Measurements from ENCODE around the gene STARD6. TPM values are rescaled to one million over a fixed set of nuclear protein-coding genes. Genes with fewer than 3 reads are reported as not detected.

The STARD6 gene
- total and polyA plus RNA-seq, 2 donors (not counting 1 experiment from before 2014, with no cell fraction given) = 0.33 to 0.39 TPM

- no peak overlapping the region for H3K9ac ChIP-seq (ENCODE audit: insufficient read depth, low read length)
These were observed 63.4 kb downstream of the STARD6 start for GRCh38 chr18:54294274-54294673.

DNA sequence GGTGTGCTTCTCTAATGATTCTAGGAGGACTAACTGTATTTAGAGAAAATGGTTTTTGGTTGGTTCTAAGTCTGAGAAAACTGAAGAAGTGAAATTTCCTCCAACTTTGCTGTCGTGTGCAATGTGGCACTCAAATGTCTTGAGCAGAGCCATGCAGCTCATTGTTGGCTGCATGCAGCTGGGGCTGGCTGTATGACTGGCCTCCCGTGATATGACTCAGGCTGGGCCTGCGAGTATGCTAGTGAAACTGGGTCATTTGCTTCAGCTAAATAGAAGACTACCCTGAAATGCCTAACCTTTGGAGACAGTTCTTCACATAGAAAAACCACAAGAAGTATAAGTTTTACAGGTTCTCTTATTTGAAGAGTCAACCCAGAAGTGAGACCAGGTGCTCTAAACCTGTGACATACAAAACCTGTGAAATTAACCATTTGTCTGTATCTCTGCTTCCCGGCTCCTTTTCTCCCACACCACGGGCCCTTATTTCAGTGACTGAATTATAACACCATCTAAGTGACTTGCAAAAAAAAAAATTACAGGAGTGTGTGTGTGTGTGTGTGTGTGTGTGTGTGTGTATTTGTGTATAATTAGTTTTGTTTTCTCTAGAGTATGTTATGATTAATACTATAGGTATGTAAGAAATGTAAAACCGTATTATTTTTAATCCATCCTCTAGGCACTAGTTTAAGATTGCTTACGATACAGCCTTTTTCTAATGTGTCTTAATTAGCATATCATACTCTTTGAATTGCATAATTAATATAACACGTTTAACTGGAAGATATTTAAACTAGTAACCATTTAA, 72.5 kb downstream of the STARD6 start:
- no peak overlapping the region for H3K4me3 ChIP-seq (replicated peaks in 1 of 4; ENCODE audit: control extremely low read depth in 1 of 4, insufficient read depth in 1 of 4, low read depth in 3 of 4, low read length in 4 of 4)
- no peak overlapping the region for H3K9ac ChIP-seq (ENCODE audit: insufficient read depth, low read length)
- H3K9me3 ChIP-seq (ENCODE audit: control insufficient read depth, insufficient read depth, low read depth, low read length) = no peaks in the 10 kb centered on the region
- H3K79me2 ChIP-seq (ENCODE audit: control insufficient read depth, insufficient read depth, low read length) = no peaks in the 10 kb centered on the region
- no peaks in the 10 kb centered on the region for H3K4me1 ChIP-seq (ENCODE audit: control insufficient read depth, extremely low read depth, insufficient read depth, low read length)
- no peak for TF ChIP-seq CTCF (conservative IDR thresholded peaks at IDR 0.05 in 1 of 2, IDR thresholded peaks at IDR 0.05 in 1 of 2; ENCODE audit: low read depth in 1 of 2, low read length in 2 of 2)
- no peak for TF ChIP-seq EZH2 (IDR thresholded peaks at IDR 0.05; ENCODE audit: low read length, missing control alignments)
- DNase-seq (ENCODE audit: low read depth in 2 of 2) = peak; percentile 59 to 79
- no peak overlapping the region for H3K27ac ChIP-seq (ENCODE audit: insufficient read depth, low read length)
- no peak overlapping the region for H3K4me2 ChIP-seq (ENCODE audit: extremely low read depth, insufficient read depth, low read length)
- H2AFZ ChIP-seq (ENCODE audit: low read length) = no peak overlapping the region
- no peaks in the 10 kb centered on the region for H3K27me3 ChIP-seq (ENCODE audit: control insufficient read depth, insufficient read depth, low read length)
- H4K20me1 ChIP-seq (ENCODE audit: control insufficient read depth, extremely low read depth, insufficient read depth, low read length) = no peaks in the 10 kb centered on the region
- H3K36me3 ChIP-seq (ENCODE audit: control insufficient read depth, insufficient read depth, low read length) = peaks cover 4% of the 10 kb centered on the region

More at GRCh38 chr18:54294274-54294673, 63.4 kb downstream of the STARD6 start:
- DNase-seq (ENCODE audit: low read depth in 2 of 2) = no peak
- Histone ChIP-seq H3K27me3 (ENCODE audit: control insufficient read depth, insufficient read depth, low read length) (no peaks in the 10 kb centered on the region), H3K9me3 (ENCODE audit: control insufficient read depth, insufficient read depth, low read depth, low read length) (no peaks in the 10 kb centered on the region), H3K4me3 (replicated peaks in 1 of 4; ENCODE audit: control extremely low read depth in 1 of 4, insufficient read depth in 1 of 4, low read depth in 3 of 4, low read length in 4 of 4) (no peak overlapping the region), H4K20me1 (ENCODE audit: control insufficient read depth, extremely low read depth, insufficient read depth, low read length) (no peaks in the 10 kb centered on the region), H3K4me1 (ENCODE audit: control insufficient read depth, extremely low read depth, insufficient read depth, low read length) (no peaks in the 10 kb centered on the region), H3K4me2 (ENCODE audit: extremely low read depth, insufficient read depth, low read length) (no peak overlapping the region), H3K79me2 (ENCODE audit: control insufficient read depth, insufficient read depth, low read length) (no peaks in the 10 kb centered on the region), H3K36me3 (ENCODE audit: control insufficient read depth, insufficient read depth, low read length) (no peaks in the 10 kb centered on the region), H3K27ac (ENCODE audit: insufficient read depth, low read length) (no peak overlapping the region), H2AFZ (ENCODE audit: low read length) (no peak overlapping the region)
- no peak for TF ChIP-seq EZH2 (IDR thresholded peaks at IDR 0.05; ENCODE audit: low read length, missing control alignments)
- TF ChIP-seq CTCF (conservative IDR thresholded peaks at IDR 0.05 in 1 of 2, IDR thresholded peaks at IDR 0.05 in 1 of 2; ENCODE audit: low read depth in 1 of 2, low read length in 2 of 2) = no peak

- Histone ChIP-seq H3K9ac (ENCODE audit: insufficient read depth, low read length) (no peak overlapping the region), H3K79me2 (ENCODE audit: control insufficient read depth, insufficient read depth, low read length) (no peaks in the 10 kb centered on the region), H3K27me3 (ENCODE audit: control insufficient read depth, insufficient read depth, low read length) (no peaks in the 10 kb centered on the region), H3K4me2 (ENCODE audit: extremely low read depth, insufficient read depth, low read length) (no peak overlapping the region), H3K4me1 (ENCODE audit: control insufficient read depth, extremely low read depth, insufficient read depth, low read length) (no peaks in the 10 kb centered on the region), H3K36me3 (ENCODE audit: control insufficient read depth, insufficient read depth, low read length) (peaks cover 4% of the 10 kb centered on the region), H4K20me1 (ENCODE audit: control insufficient read depth, extremely low read depth, insufficient read depth, low read length) (no peaks in the 10 kb centered on the region), H3K27ac (ENCODE audit: insufficient read depth, low read length) (no peak overlapping the region), H2AFZ (ENCODE audit: low read length) (no peak overlapping the region), H3K9me3 (ENCODE audit: control insufficient read depth, insufficient read depth, low read depth, low read length) (no peaks in the 10 kb centered on the region), H3K4me3 (replicated peaks in 1 of 4; ENCODE audit: control extremely low read depth in 1 of 4, insufficient read depth in 1 of 4, low read depth in 3 of 4, low read length in 4 of 4) (no peak overlapping the region)
- TF ChIP-seq EZH2 (IDR thresholded peaks at IDR 0.05; ENCODE audit: low read length, missing control alignments) (no peak), CTCF (conservative IDR thresholded peaks at IDR 0.05 in 1 of 2, IDR thresholded peaks at IDR 0.05 in 1 of 2; ENCODE audit: low read depth in 1 of 2, low read length in 2 of 2) (no peak)
- no peak for DNase-seq (ENCODE audit: low read depth in 2 of 2)
These were observed 73.1 kb downstream of the STARD6 start for GRCh38 chr18:54284535-54284934.

Data from fibroblast of lung (primary cell).